NOMO-1 treated with dmso at 0.1 percent for 144 hours (cell line): ENCODE data around the gene MC5R.
A peak's percentile ranks its signal among the peaks of the same experiment; 100 is the strongest.

Experiments used
- DNase-seq: peaks from one replicate; lab custom pipeline; 2025; ENCODE audit not compliant: unreplicated experiment; lab: John Stamatoyannopoulos, UW

Gene MC5R

GRCh38 chr18:13823707-13824395 lies at the start of gene MC5R:
Gene MC5R (plus strand): TSS chr18:13824149. CDS start chr18:13825766, 1,617 bp downstream.
- DNase-seq: peak; percentile 9

GRCh38 chr18:13775058-13775457 lies 48.9 kb upstream of the MC5R start:
- no peak for DNase-seq

- DNase-seq: no peak
Observed at GRCh38 chr18:13791181-13791580, 32.8 kb upstream of the MC5R start.

- no peak for DNase-seq
Observed at GRCh38 chr18:13793819-13794218, 30.1 kb upstream of the MC5R start.

GRCh38 chr18:13796515-13796914 lies 27.4 kb upstream of the MC5R start:
- no peak for DNase-seq

- no peak for DNase-seq
Observed at GRCh38 chr18:13797157-13797611, 26.8 kb upstream of the MC5R start.

- DNase-seq: no peak
Observed at GRCh38 chr18:13799396-13799795, 24.6 kb upstream of the MC5R start.

GRCh38 chr18:13800505-13801259 lies 23.3 kb upstream of the MC5R start:
- DNase-seq: peak; percentile 9

- DNase-seq: no peak
Observed at GRCh38 chr18:13801260-13801601, 22.7 kb upstream of the MC5R start.

GRCh38 chr18:13804305-13804704 lies 19.6 kb upstream of the MC5R start:
- no peak for DNase-seq

GRCh38 chr18:13808294-13809042 lies 15.5 kb upstream of the MC5R start:
- DNase-seq: no peak

GRCh38 chr18:13809043-13809430 lies 14.9 kb upstream of the MC5R start:
- no peak for DNase-seq

- DNase-seq: no peak
Observed at GRCh38 chr18:13809531-13810255, 14.3 kb upstream of the MC5R start.

- DNase-seq: no peak
Observed at GRCh38 chr18:13810950-13811485, 12.9 kb upstream of the MC5R start.

GRCh38 chr18:13811993-13812392 lies 12.0 kb upstream of the MC5R start:
- DNase-seq: no peak

- DNase-seq: peak; percentile 8
Observed at GRCh38 chr18:13813271-13813849, 10.6 kb upstream of the MC5R start.

- no peak for DNase-seq
Observed at GRCh38 chr18:13826209-13826608, 2.3 kb downstream of the MC5R start.

- DNase-seq: no peak
Observed at GRCh38 chr18:13831864-13832508, 8.0 kb downstream of the MC5R start.

- no peak for DNase-seq
Observed at GRCh38 chr18:13834496-13835015, 10.6 kb downstream of the MC5R start.

- no peak for DNase-seq
Observed at GRCh38 chr18:13835202-13835601, 11.3 kb downstream of the MC5R start.
